Measurements from ENCODE around the gene RASGRF1. TPM values are rescaled to one million over a fixed set of nuclear protein-coding genes. Genes with fewer than 3 reads are reported as not detected.

Gene RASGRF1
- total RNA-seq, 1 donor from 2014 or later = 0.41 TPM

DNA sequence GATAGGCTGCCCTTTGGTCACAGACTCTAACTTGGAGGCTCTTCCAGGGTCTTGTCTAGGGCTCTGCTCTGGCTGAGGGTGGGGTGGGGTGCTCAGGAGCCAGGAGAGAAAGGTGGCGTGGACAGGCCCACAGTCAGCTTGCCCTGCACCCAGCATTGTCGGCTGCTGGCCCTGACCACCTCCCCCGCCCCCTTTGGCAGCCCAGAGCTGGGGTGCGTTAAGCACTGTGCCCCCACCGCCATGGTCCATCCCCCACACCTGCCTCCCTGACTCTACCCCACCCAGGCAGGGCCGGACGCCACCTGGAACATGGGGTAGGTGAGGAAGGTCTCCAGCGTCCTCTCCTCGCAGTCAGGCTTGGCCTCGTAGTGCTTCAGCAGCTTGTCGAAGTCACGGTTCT, 58.8 kb downstream of the RASGRF1 start:
- Mint-ChIP-seq H3K36me3 (no peaks in the 10 kb centered on the region), H3K4me1 (ENCODE audit: unreplicated experiment) (peaks cover 6% of the 10 kb centered on the region), H3K4me3 (no peak overlapping the region), H3K27me3 (peaks cover 8% of the 10 kb centered on the region), H3K27ac (no peak overlapping the region), H3K9me3 (peaks cover 5% of the 10 kb centered on the region)
- TF ChIP-seq, protein P1, sequence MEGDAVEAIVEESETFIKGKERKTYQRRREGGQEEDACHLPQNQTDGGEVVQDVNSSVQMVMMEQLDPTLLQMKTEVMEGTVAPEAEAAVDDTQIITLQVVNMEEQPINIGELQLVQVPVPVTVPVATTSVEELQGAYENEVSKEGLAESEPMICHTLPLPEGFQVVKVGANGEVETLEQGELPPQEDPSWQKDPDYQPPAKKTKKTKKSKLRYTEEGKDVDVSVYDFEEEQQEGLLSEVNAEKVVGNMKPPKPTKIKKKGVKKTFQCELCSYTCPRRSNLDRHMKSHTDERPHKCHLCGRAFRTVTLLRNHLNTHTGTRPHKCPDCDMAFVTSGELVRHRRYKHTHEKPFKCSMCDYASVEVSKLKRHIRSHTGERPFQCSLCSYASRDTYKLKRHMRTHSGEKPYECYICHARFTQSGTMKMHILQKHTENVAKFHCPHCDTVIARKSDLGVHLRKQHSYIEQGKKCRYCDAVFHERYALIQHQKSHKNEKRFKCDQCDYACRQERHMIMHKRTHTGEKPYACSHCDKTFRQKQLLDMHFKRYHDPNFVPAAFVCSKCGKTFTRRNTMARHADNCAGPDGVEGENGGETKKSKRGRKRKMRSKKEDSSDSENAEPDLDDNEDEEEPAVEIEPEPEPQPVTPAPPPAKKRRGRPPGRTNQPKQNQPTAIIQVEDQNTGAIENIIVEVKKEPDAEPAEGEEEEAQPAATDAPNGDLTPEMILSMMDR (conservative IDR thresholded peaks at IDR 0.05) = no peak
- no peak for DNase-seq (ENCODE audit: extremely low spot score, unreplicated experiment)

DNA sequence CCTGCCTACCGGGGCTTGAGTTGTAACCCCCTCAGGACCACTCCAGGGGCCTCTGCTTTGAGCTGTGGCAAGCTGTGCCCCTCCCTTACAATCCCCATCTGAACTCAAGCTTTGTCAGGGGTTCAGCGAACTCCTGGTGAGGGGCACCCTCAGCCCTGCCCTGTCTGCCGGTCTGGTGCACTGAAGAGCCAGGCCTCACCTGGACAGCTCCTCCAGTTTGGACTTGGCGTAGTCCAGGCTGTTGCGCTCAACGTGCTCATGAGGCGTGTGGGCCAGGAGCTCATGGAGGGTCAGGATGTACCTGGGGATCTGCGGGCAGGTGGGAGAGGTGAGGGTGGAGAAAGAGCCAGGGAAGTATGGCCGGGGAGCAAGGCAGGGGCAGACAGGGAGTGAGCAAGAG, 59.4 kb downstream of the RASGRF1 start:
- Mint-ChIP-seq H3K4me1 (ENCODE audit: unreplicated experiment) (peaks cover 6% of the 10 kb centered on the region), H3K27me3 (peaks cover 5% of the 10 kb centered on the region), H3K27ac (no peak overlapping the region), H3K9me3 (peaks cover 5% of the 10 kb centered on the region), H3K36me3 (no peaks in the 10 kb centered on the region), H3K4me3 (no peak overlapping the region)
- no peak for DNase-seq (ENCODE audit: extremely low spot score, unreplicated experiment)
- TF ChIP-seq, protein P1 (conservative IDR thresholded peaks at IDR 0.05) = no peak

DNA sequence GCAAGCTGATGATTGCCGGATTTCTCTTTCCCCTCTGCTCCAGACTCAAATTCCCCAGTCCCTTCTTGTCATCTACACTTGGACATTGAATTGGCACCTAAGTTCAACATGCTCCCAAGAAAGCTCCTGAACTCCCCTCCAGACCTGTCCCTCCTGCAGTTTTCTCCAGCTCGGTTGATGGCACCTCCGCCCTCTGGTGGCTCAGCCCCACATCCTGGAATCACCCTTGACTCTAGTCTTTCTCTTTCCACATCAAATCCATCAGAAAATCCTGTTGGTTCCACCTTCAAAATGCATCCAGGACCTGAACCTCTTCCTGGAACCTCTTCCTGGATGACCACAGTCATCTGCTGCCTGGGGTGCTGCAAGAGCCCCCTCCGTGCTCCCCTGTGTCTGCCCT, 60.1 kb downstream of the RASGRF1 start:
- H3K4me3 Mint-ChIP-seq = no peak overlapping the region
- TF ChIP-seq, protein P1 (conservative IDR thresholded peaks at IDR 0.05) = no peak
- no peak overlapping the region for H3K27ac Mint-ChIP-seq
- no peaks in the 10 kb centered on the region for H3K36me3 Mint-ChIP-seq
- peaks cover 5% of the 10 kb centered on the region for H3K9me3 Mint-ChIP-seq
- H3K4me1 Mint-ChIP-seq (ENCODE audit: unreplicated experiment) = peaks cover 6% of the 10 kb centered on the region
- DNase-seq (ENCODE audit: extremely low spot score, unreplicated experiment) = no peak
- peaks cover 5% of the 10 kb centered on the region for H3K27me3 Mint-ChIP-seq

DNA sequence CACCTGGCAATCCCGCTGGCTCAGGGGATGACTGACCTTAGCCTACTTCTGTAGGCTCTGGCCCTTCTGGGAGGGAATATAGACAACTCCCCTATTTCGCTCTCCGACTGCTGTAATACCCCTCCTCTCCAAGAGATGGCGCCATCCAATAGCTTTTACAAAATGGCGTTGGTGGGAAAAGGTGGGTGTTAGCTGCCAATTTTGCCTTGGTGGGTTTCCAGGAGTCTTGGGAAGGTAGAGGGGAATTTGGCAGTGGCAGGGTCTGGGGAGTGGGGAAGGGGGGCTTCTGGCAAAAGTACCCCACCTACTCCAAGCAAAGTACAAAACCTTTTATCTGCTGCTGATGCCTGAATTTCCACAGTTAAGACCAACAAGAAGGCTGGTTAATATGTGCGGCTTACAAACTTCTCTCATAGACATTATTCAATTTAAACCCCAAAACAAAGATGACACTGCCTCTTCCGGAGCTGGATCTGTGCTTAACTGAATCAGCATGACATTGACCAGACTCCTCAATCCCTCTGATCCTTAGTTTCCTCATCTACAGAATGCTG, 62.1 kb downstream of the RASGRF1 start:
- Mint-ChIP-seq H3K27me3 (peaks cover 5% of the 10 kb centered on the region), H3K4me3 (no peak overlapping the region), H3K36me3 (no peaks in the 10 kb centered on the region), H3K4me1 (ENCODE audit: unreplicated experiment) (no peaks in the 10 kb centered on the region), H3K9me3 (peaks cover 5% of the 10 kb centered on the region), H3K27ac (no peak overlapping the region)
- DNase-seq (ENCODE audit: extremely low spot score, unreplicated experiment) = no peak
- TF ChIP-seq, protein P1 (conservative IDR thresholded peaks at IDR 0.05) = peak; percentile 90

DNA sequence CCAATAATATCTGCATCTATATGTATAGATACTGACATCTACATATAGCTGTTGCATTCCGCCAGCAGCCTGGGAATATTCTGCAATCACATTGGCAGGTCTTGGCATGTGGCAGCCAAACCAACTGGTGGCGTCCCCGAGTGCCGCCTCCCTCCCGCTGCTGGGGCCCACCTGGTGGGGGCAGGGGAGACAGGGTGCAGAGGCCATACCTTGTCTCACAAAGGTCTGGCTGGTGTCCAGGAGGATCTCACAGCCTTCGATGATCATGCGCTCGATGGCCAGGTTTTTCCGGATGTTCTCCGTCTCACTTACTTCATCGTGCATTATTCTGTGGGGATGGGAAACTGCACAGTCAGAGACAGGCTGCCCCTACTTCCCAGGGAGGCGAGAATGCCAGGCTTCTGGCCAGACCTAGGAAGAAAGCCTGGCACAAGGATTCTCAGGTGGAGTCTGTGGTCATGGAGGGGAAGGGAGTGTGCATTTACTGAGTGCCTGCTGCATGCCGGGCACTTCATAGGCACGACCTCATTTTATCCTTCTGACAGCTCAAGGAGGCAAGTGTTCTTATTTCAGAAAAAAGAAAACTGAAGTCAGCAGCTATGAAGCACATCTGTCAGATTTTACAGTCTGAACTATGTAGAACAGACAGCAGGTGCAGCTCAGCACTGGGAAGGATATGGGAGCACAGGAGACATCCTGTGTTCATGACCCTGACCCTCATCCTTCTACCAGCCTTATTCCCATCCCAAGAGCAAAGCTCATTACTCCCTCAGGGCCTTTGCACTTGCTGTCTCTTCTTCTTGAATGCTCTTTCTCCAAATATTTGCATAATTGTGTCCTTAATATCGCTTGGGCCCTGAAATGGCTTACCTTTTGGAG, 62.8 kb downstream of the RASGRF1 start:
- peaks cover 5% of the 10 kb centered on the region for H3K9me3 Mint-ChIP-seq

More for the DNA sequence above, 62.8 kb downstream of the RASGRF1 start:
- H3K36me3 Mint-ChIP-seq = no peaks in the 10 kb centered on the region
- DNase-seq (ENCODE audit: extremely low spot score, unreplicated experiment) = no peak
- H3K27ac Mint-ChIP-seq = no peak overlapping the region
- H3K27me3 Mint-ChIP-seq = peaks cover 5% of the 10 kb centered on the region
- TF ChIP-seq, protein P1 (conservative IDR thresholded peaks at IDR 0.05) = no peak
- no peak overlapping the region for H3K4me3 Mint-ChIP-seq
- no peaks in the 10 kb centered on the region for H3K4me1 Mint-ChIP-seq (ENCODE audit: unreplicated experiment)
